DOHH2 (cell line): ENCODE results near the gene SLC2A4RG.

Source experiments
- H3F3A ChIP-seq: fragments of 200-600 bp; sonication (generic), shearing (Covaris generic); 2 replicates; pipeline ENCODE4 v1.6.0; 2016; ENCODE audit warnings: antibody characterized with exemption, mild to moderate bottlenecking; ENCODE audit not compliant: control insufficient read depth, insufficient read depth
- H3K27ac ChIP-seq: fragments of 200-600 bp; sonication (generic); 2 replicates; pipeline ENCODE4 v1.5.1; 2014; ENCODE audit warnings: low read depth, mild to moderate bottlenecking, low read length, moderate library complexity
- H3K27me3 ChIP-seq: fragments of 200-600 bp; sonication (generic); 2 replicates; pipeline ENCODE4 v1.6.1; 2014; ENCODE audit warnings: mild to moderate bottlenecking, low read length, mixed read lengths; ENCODE audit not compliant: control insufficient read depth
- H3K36me3 ChIP-seq: fragments of 200-600 bp; sonication (generic); 2 replicates; pipeline ENCODE4 v1.6.1; 2014; ENCODE audit warnings: mild to moderate bottlenecking, low read length, moderate library complexity, mixed read lengths; ENCODE audit not compliant: control insufficient read depth
- H3K4me1 ChIP-seq: fragments of 200-600 bp; sonication (generic); 2 replicates; pipeline ENCODE4 v1.6.1; 2014; ENCODE audit warnings: mild to moderate bottlenecking, low read length, mixed read lengths; ENCODE audit not compliant: control insufficient read depth
- H3K4me2 ChIP-seq: fragments of 200-600 bp; sonication (generic); 2 replicates; pipeline ENCODE4 v1.6.0; 2014; ENCODE audit warnings: mild to moderate bottlenecking, low read length, moderate library complexity
- H3K4me3 ChIP-seq: fragments of 200-600 bp; sonication (generic); 2 replicates; pipeline ENCODE4 v1.5.1; 2014; ENCODE audit warnings: mild to moderate bottlenecking, low read length, mixed read lengths
- H3K79me2 ChIP-seq: fragments of 200-600 bp; sonication (generic); 2 replicates; pipeline ENCODE4 v1.6.1; 2014; ENCODE audit warnings: mild to moderate bottlenecking, low read length, mixed read lengths; ENCODE audit not compliant: control insufficient read depth
- H3K9me2 ChIP-seq: fragments of 200-600 bp; sonication (generic); replicated peaks from 2 replicates; pipeline ENCODE4 v1.6.1; 2014; ENCODE audit warnings: mild to moderate bottlenecking, low read length, mixed read lengths; ENCODE audit not compliant: control insufficient read depth
- H3K9me3 ChIP-seq: fragments of 200-600 bp; sonication (generic); 2 replicates; pipeline ENCODE4 v1.6.1; 2014; ENCODE audit warnings: antibody characterized with exemption, low read length, mixed read lengths; ENCODE audit not compliant: control insufficient read depth, insufficient read depth
- H4K20me1 ChIP-seq: fragments of 200-600 bp; sonication (generic); 2 replicates; pipeline ENCODE4 v1.6.0; 2014; ENCODE audit warnings: low read depth, mild to moderate bottlenecking, antibody characterized with exemption, low read length, moderate library complexity; ENCODE audit not compliant: control insufficient read depth, insufficient read depth
- EZH2phosphoT487 ChIP-seq: fragments of 200-600 bp; sonication (generic); IDR thresholded peaks from 2 replicates; pipeline ENCODE4 v1.6.1; 2017; ENCODE audit warnings: borderline replicate concordance, mild to moderate bottlenecking, antibody characterized with exemption, low read length, moderate library complexity, mixed read lengths
- TF ChIP-seq, protein P1 (sequence below): fragments of 200-600 bp; sonication (generic); IDR thresholded peaks from one replicate; pipeline ENCODE4 v1.5.1; 2014; ENCODE audit warnings: antibody characterized with exemption, mild to moderate bottlenecking, low read depth, low read length; ENCODE audit not compliant: poor library complexity, severe bottlenecking

Gene SLC2A4RG

DNA sequence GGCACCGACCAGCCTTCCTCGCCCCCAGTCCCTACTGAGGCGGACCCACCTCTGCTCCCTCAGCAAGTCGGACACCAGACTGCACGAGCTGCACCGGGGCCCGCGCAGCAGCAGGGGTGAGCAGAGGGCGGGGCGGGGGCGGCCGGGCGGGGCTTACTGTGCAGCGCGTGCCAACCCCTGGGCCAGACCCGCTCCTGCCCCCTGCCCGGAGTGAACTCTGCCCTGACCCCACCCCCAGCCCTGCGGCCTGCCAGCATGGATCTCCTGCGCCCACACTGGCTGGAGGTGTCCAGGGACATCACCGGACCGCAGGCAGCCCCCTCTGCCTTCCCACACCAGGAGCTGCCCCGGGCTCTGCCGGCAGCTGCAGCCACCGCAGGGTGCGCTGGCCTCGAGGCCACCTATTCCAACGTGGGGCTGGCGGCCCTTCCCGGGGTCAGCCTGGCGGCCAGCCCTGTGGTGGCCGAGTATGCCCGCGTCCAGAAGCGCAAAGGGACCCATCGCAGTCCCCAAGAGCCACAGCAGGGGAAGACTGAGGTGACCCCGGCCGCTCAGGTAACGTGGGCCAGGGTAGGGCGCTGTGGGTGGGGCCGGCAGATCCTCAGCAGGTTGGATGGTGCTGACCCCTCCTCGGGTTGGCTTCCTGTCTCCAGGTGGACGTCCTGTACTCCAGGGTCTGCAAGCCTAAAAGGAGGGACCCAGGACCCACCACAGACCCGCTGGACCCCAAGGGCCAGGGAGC lies 1.5 kb upstream of the SLC2A4RG start:
- peaks cover 18% of the 10 kb centered on the region; the same call in 1 of the 2 replicates for H3K36me3 ChIP-seq
- no peaks in the 10 kb centered on the region for H3K9me3 ChIP-seq
- H3K27me3 ChIP-seq, result no peaks in the 10 kb centered on the region
- H3K79me2 ChIP-seq, result peaks cover 2% of the 10 kb centered on the region; the same call in 1 of the 2 replicates
- H3K27ac ChIP-seq, result no peak overlapping the region
- no peaks in the 10 kb centered on the region for H3K9me2 ChIP-seq
- H3K4me2 ChIP-seq, result peak overlapping the region; percentile 43
- H3K4me3 ChIP-seq, result no peak overlapping the region; the same call in 1 of the 2 replicates
- TF ChIP-seq, protein P1, sequence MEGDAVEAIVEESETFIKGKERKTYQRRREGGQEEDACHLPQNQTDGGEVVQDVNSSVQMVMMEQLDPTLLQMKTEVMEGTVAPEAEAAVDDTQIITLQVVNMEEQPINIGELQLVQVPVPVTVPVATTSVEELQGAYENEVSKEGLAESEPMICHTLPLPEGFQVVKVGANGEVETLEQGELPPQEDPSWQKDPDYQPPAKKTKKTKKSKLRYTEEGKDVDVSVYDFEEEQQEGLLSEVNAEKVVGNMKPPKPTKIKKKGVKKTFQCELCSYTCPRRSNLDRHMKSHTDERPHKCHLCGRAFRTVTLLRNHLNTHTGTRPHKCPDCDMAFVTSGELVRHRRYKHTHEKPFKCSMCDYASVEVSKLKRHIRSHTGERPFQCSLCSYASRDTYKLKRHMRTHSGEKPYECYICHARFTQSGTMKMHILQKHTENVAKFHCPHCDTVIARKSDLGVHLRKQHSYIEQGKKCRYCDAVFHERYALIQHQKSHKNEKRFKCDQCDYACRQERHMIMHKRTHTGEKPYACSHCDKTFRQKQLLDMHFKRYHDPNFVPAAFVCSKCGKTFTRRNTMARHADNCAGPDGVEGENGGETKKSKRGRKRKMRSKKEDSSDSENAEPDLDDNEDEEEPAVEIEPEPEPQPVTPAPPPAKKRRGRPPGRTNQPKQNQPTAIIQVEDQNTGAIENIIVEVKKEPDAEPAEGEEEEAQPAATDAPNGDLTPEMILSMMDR, result no peak
- TF ChIP-seq EZH2phosphoT487, result no peak
- no peaks in the 10 kb centered on the region for H3F3A ChIP-seq
- H4K20me1 ChIP-seq, result no peaks in the 10 kb centered on the region
- peaks cover 42% of the 10 kb centered on the region for H3K4me1 ChIP-seq

DNA sequence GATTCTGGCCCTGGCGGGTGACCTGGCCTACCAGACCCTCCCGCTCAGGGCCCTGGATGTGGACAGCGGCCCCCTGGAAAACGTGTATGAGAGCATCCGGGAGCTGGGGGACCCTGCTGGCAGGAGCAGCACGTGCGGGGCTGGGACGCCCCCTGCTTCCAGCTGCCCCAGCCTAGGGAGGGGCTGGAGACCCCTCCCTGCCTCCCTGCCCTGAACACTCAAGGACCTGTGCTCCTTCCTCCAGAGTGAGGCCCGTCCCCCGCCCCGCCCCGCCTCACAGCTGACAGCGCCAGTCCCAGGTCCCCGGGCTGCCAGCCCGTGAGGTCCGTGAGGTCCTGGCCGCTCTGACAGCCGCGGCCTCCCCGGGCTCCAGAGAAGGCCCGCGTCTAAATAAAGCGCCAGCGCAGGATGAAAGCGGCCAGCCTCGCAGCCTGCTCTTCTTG lies 868 bp upstream of the SLC2A4RG start:
- H3F3A ChIP-seq, result 0 out of 2 replicates have a peak, but pooled peaks cover under 1% of the 10 kb centered on the region
- no peaks in the 10 kb centered on the region for H3K9me3 ChIP-seq
- H3K4me3 ChIP-seq, result 0 out of 2 replicates have a peak overlapping the region, but pooled peaks have one; percentile 66
- H3K27ac ChIP-seq, result no peak overlapping the region
- H3K36me3 ChIP-seq, result peaks cover 12% of the 10 kb centered on the region; the same call in 1 of the 2 replicates
- peak overlapping the region; percentile 67 for H3K4me2 ChIP-seq
- H3K79me2 ChIP-seq, result no peaks in the 10 kb centered on the region
- TF ChIP-seq, protein P1, result no peak
- no peak for TF ChIP-seq EZH2phosphoT487
- H3K27me3 ChIP-seq, result no peaks in the 10 kb centered on the region
- no peaks in the 10 kb centered on the region for H4K20me1 ChIP-seq
- H3K9me2 ChIP-seq, result no peaks in the 10 kb centered on the region
- peaks cover 42% of the 10 kb centered on the region for H3K4me1 ChIP-seq

DNA sequence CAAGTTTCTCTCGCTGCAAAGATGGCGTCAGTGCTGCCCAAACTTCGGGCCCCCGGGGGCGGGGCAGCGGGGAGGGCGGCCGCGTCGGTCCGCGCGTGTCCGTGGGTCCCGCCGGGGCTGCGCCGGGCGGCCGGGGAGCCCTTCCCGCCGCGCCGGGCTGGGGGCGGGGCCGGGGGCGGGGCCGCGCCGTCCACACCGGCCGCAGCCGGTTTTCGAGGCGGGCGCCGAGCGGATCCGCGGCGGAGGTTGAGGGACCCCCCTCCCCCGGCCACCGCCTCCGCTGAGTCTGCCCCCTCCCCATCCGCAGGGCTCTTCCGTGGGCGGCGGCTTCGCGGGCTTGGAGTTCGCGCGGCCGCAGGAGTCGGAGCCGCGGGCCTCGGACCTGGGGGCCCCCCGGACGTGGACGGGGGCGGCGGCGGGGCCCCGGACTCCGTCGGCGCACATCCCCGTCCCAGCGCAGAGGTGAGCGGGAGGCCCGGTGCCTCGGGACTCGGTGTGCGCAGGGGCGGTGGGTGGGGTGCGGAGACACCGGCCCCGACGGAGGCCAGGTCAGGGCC lies 572 bp downstream of the SLC2A4RG start:
- Histone ChIP-seq H3F3A (0 out of 2 replicates have a peak, but pooled peaks cover 4% of the 10 kb centered on the region), H3K4me3 (peak overlapping the region; percentile 65), H3K27ac (no peak overlapping the region), H3K9me2 (no peaks in the 10 kb centered on the region), H3K4me2 (peak overlapping the region; percentile 61), H3K27me3 (no peaks in the 10 kb centered on the region), H3K79me2 (no peaks in the 10 kb centered on the region), H4K20me1 (no peaks in the 10 kb centered on the region), H3K9me3 (no peaks in the 10 kb centered on the region), H3K36me3 (0 out of 2 replicates have a peak, but pooled peaks cover 5% of the 10 kb centered on the region), H3K4me1 (peaks cover 42% of the 10 kb centered on the region)
- TF ChIP-seq, protein P1, result no peak
- no peak for TF ChIP-seq EZH2phosphoT487
